GDM1 (cell line): ENCODE data around the gene TMEM132E.

Experiments
- DNase-seq: peaks from one replicate; lab custom pipeline; 2025; lab: John Stamatoyannopoulos, UW

TMEM132E gene

GRCh38 chr17:34634551-34635160, 55.3 kb downstream of the TMEM132E start:
- no peak for DNase-seq

GRCh38 chr17:34635876-34636275, 56.5 kb downstream of the TMEM132E start:
- DNase-seq, result no peak

- no peak for DNase-seq
Observed at GRCh38 chr17:34637041-34637547, 57.7 kb downstream of the TMEM132E start.

- DNase-seq, result peak; percentile 53
Observed at GRCh38 chr17:34637548-34638525, 58.5 kb downstream of the TMEM132E start.

GRCh38 chr17:34638526-34639260, 59.3 kb downstream of the TMEM132E start:
- no peak for DNase-seq

- no peak for DNase-seq
Observed at GRCh38 chr17:34639706-34640425, 60.5 kb downstream of the TMEM132E start.

- no peak for DNase-seq
Observed at GRCh38 chr17:34641368-34641767, 62.0 kb downstream of the TMEM132E start.

- no peak for DNase-seq
Observed at GRCh38 chr17:34644941-34645550, 65.7 kb downstream of the TMEM132E start.

- no peak for DNase-seq
Observed at GRCh38 chr17:34645594-34645993, 66.2 kb downstream of the TMEM132E start.

GRCh38 chr17:34647511-34647910, 68.1 kb downstream of the TMEM132E start:
- DNase-seq, result no peak

GRCh38 chr17:34650051-34650750, 70.8 kb downstream of the TMEM132E start:
- DNase-seq, result no peak

- no peak for DNase-seq
Observed at GRCh38 chr17:34651402-34651811, 72.0 kb downstream of the TMEM132E start.

- DNase-seq, result no peak
Observed at GRCh38 chr17:34652021-34652555, 72.7 kb downstream of the TMEM132E start.

- DNase-seq, result no peak
Observed at GRCh38 chr17:34653511-34653910, 74.1 kb downstream of the TMEM132E start.

- DNase-seq, result no peak
Observed at GRCh38 chr17:34654276-34654880, 75.0 kb downstream of the TMEM132E start.

GRCh38 chr17:34654881-34655276, 75.5 kb downstream of the TMEM132E start:
- no peak for DNase-seq

GRCh38 chr17:34656801-34657200, 77.4 kb downstream of the TMEM132E start:
- DNase-seq, result no peak

GRCh38 chr17:34658811-34659560, 79.6 kb downstream of the TMEM132E start:
- no peak for DNase-seq

GRCh38 chr17:34663714-34664113, 84.3 kb downstream of the TMEM132E start:
- DNase-seq, result no peak
